ENCODE measurements around the gene MATK.
A peak's percentile ranks its signal among the peaks of the same experiment; 100 is the strongest.
"Not testable (repeated sequence)": the region's sequence is repeated elsewhere in the genome, so short reads cannot be mapped to it uniquely, and the experiment has no call there.

Gene MATK

DNA sequence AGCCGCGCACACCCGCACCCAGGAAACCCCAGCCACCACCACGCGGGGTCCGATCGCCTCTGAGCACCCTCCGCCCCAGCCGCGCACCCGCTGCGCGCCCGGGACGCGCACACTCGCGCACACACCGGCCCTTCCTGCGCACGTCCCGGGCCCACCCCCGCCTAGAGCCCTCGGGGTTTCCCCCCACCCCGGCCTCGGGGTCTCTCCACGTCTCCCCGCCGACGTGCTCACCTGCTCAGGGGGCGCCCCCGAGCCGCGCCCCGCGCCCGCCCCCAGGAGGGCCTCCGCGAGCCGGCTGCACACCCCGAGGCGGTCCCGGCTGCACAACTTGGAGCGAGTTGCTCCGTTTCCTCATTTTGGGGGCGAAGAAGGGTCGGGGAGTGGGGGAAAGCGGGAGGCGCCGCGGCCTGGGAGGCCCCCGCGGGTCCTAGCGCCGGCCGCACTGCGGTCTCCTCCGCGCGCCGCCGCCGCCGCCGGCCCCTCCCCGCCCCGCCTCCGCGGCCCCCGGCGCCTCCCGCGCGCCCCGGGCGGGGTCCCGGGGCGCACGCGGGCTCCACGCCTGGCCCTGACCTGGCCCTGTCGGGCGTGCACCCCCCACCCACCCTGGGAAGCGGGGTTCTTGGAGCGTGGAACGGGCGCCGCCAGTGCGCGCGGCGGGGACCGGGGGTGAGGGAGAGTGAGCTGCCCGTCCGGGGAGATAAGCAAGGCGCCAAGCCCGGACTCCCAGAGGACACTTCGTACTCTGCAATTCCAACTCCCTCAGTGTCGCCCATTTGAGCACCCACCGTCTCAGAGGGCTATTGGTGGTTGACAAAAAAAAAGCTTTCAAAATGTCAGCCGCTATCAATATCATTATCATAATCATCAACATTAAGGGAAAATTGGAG is at the start of gene MATK:
TSS of gene MATK (minus strand) at position 444 of the 887 bp plus-strand sequence. CDS start 1,246 bp downstream, outside the sequence.
- DNase-seq, result no peak

DNA sequence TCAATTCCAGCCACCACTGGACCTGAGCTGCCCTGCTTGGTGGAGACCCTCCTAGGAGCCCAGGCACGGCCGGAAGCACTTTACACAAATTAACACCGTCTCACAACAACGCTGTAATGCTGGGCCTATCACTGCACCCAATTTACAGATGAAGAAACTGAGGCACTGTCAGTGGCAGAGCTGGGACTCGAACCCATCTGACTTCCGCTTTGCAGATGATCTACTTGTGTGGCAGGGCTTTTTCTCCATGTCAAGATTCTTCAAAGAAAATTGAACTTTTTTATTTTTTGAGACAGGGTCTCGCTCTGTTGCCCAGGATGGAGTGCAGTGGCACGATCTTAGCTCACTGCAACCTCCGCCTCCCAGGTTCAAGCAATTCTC is 48.9 kb upstream of the MATK start:
- DNase-seq, result no peak

DNA sequence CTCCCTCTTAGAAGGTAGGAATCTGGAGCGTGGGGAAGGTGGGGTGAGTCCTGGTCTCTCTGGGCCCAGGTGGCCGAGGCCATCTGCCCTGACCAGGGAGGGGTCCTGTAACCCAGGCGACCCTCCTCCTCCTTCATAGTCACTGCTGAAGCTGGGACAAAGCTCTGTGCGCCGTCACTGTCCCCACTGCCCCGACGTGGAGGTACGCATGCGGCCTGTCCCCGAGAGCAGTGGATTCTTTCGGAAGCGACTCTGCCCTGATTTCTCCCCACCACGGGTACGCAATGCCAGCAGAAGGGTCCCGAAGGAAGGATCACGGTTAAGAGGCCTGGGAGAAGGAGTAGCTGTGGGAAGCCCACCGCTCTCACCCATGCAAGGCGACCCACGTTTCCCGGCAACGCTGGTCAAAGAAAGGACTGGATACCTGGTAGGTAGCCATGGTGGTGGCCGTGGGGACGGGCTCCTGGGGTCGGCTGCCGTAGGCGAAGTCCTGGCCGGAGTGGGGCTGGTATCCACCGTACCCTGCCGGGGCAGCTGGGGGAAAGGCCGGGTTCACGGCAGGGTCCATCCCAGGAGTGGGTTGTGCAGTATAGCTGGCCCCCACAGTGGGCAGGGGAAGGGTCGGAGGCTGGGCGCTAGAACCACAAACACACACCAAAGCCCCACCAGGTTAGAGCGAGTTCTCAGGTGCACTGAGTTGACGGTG is 48.3 kb upstream of the MATK start:
- DNase-seq, result no peak

- no peak for DNase-seq
These were observed 47.6 kb upstream of the MATK start for GRCh38 chr19:3833578-3834348.

GRCh38 chr19:3832001-3832400 is 45.8 kb upstream of the MATK start:
- DNase-seq, result no peak

DNA sequence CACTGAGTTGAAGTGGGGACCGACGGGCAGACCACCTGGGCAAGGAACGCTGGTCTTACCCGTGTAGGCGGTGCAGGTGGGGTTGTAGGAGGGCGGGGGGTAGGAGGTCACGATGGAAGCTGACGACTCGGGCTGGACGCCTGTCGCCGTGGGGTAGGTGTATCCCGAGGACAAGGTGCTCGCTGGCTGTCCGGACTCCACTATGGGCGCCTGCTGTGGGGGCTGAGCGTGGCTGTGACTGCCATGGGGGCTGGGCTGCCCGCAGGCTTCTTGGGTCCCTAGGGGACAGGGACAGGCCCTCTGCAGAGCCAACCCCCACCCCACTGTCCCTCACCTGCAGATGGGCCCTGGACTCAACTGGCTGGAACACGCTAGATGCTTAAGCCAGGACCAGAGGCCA is 45.4 kb upstream of the MATK start:
- no peak for DNase-seq

- DNase-seq, result no peak
These were observed 44.7 kb upstream of the MATK start for GRCh38 chr19:3830621-3831589.

- no peak for DNase-seq
These were observed 41.1 kb upstream of the MATK start for GRCh38 chr19:3827306-3827705.

DNA sequence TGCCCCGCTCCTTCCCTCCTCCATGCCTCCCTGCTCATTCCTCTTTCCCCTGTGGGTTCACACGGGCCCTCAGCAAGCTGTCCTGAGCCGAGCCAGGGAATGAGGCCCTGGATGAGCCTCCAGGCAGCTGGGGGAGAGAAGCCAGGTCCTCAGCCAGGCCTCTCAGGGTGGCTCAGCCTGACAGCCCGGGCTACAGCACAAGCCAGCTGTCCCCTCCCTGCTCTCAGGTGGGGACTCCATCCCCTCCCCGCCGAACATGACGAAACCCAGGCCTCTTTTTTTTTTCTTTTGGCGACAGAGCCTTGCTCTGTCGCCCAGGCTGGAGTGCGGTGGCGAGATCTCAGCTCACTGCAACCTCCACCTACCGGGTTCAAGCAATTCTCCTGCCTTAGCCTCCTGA is 40.0 kb upstream of the MATK start:
- DNase-seq, result no peak

DNA sequence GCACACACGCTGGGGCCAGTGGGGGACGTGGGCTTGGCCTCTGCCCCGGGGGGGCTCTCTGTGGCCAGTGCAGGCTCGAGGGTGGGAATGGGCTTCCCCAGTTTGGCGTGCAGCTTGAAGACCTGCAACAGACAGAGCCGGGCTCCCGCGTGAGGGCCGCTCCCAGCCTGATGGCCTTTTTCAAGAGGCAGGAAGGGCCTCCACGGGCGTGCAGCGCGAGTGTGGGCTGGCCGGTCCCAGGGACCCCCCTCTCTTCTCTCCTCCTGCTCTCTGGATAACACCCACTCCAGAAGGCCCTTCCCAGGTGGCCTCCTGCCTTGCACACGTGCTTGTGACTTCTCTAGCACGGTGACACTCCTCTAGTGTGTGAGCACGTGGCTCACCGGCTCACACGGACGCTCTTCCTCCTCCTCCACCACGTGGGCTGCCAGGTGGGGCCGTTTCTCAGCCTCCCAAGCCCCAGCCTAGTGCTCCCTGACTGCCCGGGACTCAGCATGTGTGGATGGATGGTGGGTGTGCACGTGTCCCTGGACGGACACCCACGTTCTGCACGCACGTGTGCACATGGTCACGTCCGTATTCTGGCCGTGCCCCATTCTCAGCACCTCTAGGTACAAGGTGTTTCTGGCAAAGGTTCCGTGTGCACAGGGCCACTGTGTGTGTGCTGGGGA is 39.2 kb upstream of the MATK start:
- DNase-seq, result no peak

GRCh38 chr19:3823350-3823713 is 37.2 kb upstream of the MATK start:
- DNase-seq, result no peak

GRCh38 chr19:3822683-3823349 is 36.6 kb upstream of the MATK start:
- DNase-seq, result no peak

- peak; percentile 37 for DNase-seq
These were observed 35.7 kb upstream of the MATK start for GRCh38 chr19:3821857-3822364.

GRCh38 chr19:3821156-3821555 is 35.0 kb upstream of the MATK start:
- DNase-seq, result no peak

DNA sequence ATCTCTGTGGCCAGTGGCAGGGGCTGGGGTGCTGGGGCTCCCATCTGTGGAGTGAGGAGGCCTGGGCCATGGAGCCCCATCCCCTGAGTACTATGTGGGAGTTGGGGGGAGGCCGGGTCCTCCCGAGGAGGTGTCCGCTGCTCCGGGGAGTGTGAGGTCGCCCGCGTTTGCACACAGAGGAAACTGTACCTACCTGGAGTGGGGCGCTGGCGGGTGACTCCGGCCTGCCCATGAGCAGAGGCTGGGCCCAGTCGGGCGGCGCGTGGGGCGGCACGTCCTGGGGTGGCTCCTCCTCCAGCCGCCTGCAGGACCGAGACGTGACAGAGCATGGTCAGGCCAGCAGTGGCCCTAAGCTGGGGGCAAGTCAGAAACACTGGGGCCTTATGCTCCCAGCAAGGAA is 33.8 kb upstream of the MATK start:
- no peak for DNase-seq

GRCh38 chr19:3818918-3819317 is 32.7 kb upstream of the MATK start:
- no peak for DNase-seq

GRCh38 chr19:3818466-3818865 is 32.3 kb upstream of the MATK start:
- no peak for DNase-seq

DNA sequence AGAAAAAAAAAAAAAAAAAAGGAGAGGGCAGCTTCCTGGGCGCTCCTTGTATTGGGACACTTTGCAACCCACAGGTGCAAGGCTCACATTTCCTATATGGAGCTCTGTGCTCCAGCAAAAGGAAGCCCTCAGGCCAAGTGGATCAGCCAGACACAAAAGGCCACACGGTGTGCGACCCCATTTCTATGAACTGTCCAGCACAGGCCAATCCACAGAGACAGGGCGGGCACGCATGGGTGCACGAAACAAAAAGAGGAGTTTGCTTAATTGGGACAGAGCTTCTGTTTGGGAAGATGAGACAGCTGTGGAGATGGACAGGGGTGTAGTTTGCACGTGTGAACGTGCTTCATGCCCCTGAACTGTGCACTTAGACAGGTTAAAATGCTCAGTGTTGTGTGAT is 31.6 kb upstream of the MATK start:
- DNase-seq, result no peak

DNA sequence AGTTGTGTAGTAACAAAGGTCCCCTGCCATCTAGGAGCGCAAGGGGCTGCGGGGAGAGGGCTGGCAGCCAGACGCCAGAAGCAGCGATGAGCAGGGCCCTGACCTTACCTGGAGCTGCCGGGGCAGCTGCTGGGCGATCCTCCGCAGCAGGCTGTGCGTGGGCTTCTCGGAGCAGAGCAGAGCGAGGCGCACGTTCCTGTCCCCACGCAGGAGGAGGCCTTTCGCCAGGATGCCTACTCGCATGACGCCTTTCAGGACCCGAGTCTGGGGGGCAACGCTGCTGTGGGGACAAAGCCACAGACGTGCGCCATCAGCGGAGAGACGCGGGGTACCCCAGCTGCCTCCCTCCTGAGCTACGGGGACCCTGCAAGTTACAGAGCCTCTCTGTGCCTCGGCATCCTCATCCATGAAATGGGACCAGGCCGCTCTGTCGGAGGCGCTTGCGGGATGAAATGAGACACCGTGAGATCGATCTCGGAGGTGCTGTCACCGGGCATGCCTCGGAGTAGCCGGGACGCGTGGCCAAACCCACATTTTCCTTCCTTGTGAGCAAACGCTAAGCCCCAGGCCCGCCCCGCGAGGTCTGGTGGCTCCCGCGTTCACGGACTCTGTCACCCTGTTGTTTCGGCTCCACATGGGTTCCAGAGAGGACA is 30.5 kb upstream of the MATK start:
- DNase-seq, result no peak

- not testable (repeated sequence) for DNase-seq
These were observed 30.0 kb upstream of the MATK start for GRCh38 chr19:3816148-3816547.

Measured in NCI-H1694 (cell line).